A549 (cell line): Measurements from ENCODE around the gene VAMP5.

Experiments
- ATOH8 ChIP-seq: fragments of 250-450 bp; sonication (Bioruptor Pico); IDR thresholded peaks from 2 replicates; pipeline ENCODE4 v1.5.0; 2020; ENCODE audit warnings: low read depth, mild to moderate bottlenecking, moderate library complexity
- CTCF ChIP-seq: fragments of >200 bp; sonication (Bioruptor Twin); formaldehyde crosslinking; IDR thresholded peaks from 3 replicates; pipeline ENCODE4 v1.5.1; 2016
- POLR2A ChIP-seq: IDR thresholded peaks from 2 replicates; pipeline ENCODE4 v1.6.1; 2012; ENCODE audit warnings: mild to moderate bottlenecking, low read length
- ZFP36 ChIP-seq: fragments of 450-650 bp; IDR thresholded peaks from 2 replicates; pipeline ENCODE4 v1.6.1; 2014; ENCODE audit warnings: borderline replicate concordance; ENCODE audit not compliant: partially characterized antibody

- TF ChIP-seq CTCF = no peak
- TF ChIP-seq ATOH8 (CRISPR knock-in tag) = no peak
- TF ChIP-seq POLR2A = no peak
- TF ChIP-seq ZFP36 = no peak
Observed at GRCh38 chr2:85588645-85589044, 4.4 kb downstream of the VAMP5 start.
